ENCODE results near the gene G6PC1.

G6PC1 gene

DNA sequence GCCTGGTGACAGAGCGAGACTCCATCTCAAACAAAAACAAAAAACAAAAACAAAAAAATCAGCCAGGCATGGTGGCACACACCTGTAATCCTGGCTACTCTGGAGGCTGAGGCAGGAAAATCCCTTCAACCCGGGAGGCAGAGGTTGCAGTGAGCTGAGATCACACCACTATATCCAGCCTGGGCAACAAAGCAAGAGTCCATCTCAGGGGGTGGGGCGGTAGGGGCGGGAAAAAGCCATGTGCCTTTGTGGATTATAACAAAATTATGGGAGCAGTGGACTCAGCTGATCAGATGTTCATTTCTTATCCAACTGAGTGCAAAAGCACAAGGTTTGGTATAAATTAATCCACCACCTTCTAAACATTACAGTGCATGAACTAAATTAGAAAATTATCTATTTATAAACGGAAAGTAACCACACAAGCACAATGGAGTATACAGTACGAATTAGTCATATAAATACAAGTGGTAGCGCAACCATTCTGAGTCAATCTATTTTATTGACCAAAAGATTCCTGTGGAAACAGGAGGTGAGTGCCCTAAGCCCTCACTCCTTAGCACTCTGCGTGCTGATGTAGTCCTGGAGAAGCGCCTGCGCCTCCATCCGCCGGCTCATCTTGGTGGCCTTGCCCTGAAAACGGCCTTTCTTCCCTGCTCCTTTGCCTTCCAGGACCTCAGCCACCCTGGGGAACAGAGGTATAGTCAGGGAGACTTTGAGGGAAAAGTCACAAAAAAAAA, 49.6 kb downstream of the G6PC1 start:
- no peak for DNase-seq
